HCT116 (cell line): ENCODE data around the gene ANXA3. TPM values are rescaled to one million over a fixed set of nuclear protein-coding genes. Genes with fewer than 3 reads are reported as not detected.

Source experiments
- ATAC-seq: fragments of 200-7000 bp; cut with Tn5 transposase; 2 replicates; pipeline ENCODE4 v1.9.1; 2020; ENCODE audit warnings: mild to moderate bottlenecking, moderate library complexity
- BruUV-seq: library from RNA; stranded (reverse); fragments of 400-500 nt; replicated peaks from 2 replicates; lab custom pipeline; 2021; lab: Mats Ljungman, UMichigan
- CTCF ChIA-PET: fragments of 300-600 bp; sonication (Branson Sonifier 250); formaldehyde crosslinking; loops from one replicate; lab custom pipeline; 2021; ENCODE audit warnings: antibody characterized with exemption; lab: Charles Lee
- POLR2A ChIA-PET: fragments of 300-600, 350-600 bp; sonication (Branson Sonifier 250); formaldehyde crosslinking; loops from one replicate; lab custom pipeline; 2021; ENCODE audit warnings: antibody characterized with exemption; lab: Charles Lee
- RAD21 ChIA-PET, 2 experiments: fragments of 300-600 bp; sonication (Branson Sonifier 250); formaldehyde crosslinking; loops; one replicate each; lab custom pipeline; 2023; ENCODE audit warnings: low total read pairs in 2 of 2; ENCODE audit not compliant: uncharacterized antibody in 2 of 2, unreplicated experiment in 2 of 2, low non-redundant PET in 1 of 2; lab: Charles Lee
- DNase-seq: peaks from one replicate; pipeline ENCODE4 v3.0.0-alpha.2; 2010; ENCODE audit warnings: low read depth, low spot score
- H2AFZ ChIP-seq: fragments of 200-600 bp; shearing (Covaris generic), sonication (generic); 2 replicates; pipeline ENCODE4 v1.6.1; 2017; ENCODE audit warnings: low read depth, mixed run types, mixed read lengths, antibody characterized with exemption, low read length; ENCODE audit not compliant: poor library complexity, severe bottlenecking
- H3K27ac ChIP-seq: 2 replicates; pipeline ENCODE4 v1.5.1; 2012; ENCODE audit warnings: low read depth, low read length
- H3K27me3 ChIP-seq: fragments of 200-600 bp; sonication (generic); 2 replicates; pipeline ENCODE4 v1.6.1; 2016; ENCODE audit warnings: mixed run types, low read length, mixed read lengths; ENCODE audit not compliant: insufficient read depth
- H3K36me3 ChIP-seq, 2 experiments: fragments of 200-500 bp in 1 of 2; fragments of 200-600 bp in 1 of 2; sonication (Bioruptor generic) in 1 of 2; sonication (generic) in 1 of 2; 2 replicates each; pipeline versions ENCODE4 v1.5.1 to v1.6.1; 2014 to 2016; ENCODE audit warnings: low read length in 2 of 2, inconsistent platforms in 1 of 2, mixed read lengths in 1 of 2, mixed run types in 1 of 2; ENCODE audit not compliant: insufficient read depth in 2 of 2, control insufficient read depth in 1 of 2
- H3K4me1 ChIP-seq, 2 experiments: fragments of 200-600 bp in 1 of 2; sonication (generic) in 1 of 2; 2 replicates each; pipeline versions ENCODE4 v1.5.1 to v1.6.1; 2012 to 2017; ENCODE audit warnings: low read length in 2 of 2, inconsistent platforms in 1 of 2, mild to moderate bottlenecking in 1 of 2, mixed read lengths in 1 of 2, mixed run types in 1 of 2, moderate library complexity in 1 of 2; ENCODE audit not compliant: insufficient read depth in 2 of 2, control insufficient read depth in 1 of 2
- H3K4me2 ChIP-seq: fragments of 200-600 bp; sonication (generic); 2 replicates; pipeline ENCODE4 v1.6.1; 2017; ENCODE audit warnings: mixed run types, low read length, mixed read lengths
- H3K4me3 ChIP-seq, 2 experiments: fragments of 200-600 bp in 1 of 2; sonication (generic) in 1 of 2; replicated peaks in 1 of 2; 2 replicates each; pipeline ENCODE4 v1.5.1; 2011 to 2016; ENCODE audit warnings: low read length in 2 of 2, control low read depth in 1 of 2, low read depth in 1 of 2, mild to moderate bottlenecking in 1 of 2, mixed read lengths in 1 of 2, mixed run types in 1 of 2
- H3K79me2 ChIP-seq: fragments of 200-600 bp; sonication (generic); 2 replicates; pipeline ENCODE4 v1.6.1; 2017; ENCODE audit warnings: mild to moderate bottlenecking, mixed run types, low read length, moderate library complexity, mixed read lengths; ENCODE audit not compliant: insufficient read depth
- H3K9ac ChIP-seq: fragments of 200-600 bp; sonication (generic); 2 replicates; pipeline ENCODE4 v1.6.1; 2016; ENCODE audit warnings: low read length, mixed read lengths
- H3K9me2 ChIP-seq: fragments of 200-600 bp; sonication (generic), shearing (Covaris generic); 2 replicates; pipeline ENCODE4 v1.6.1; 2017; ENCODE audit warnings: mixed run types, mild to moderate bottlenecking, moderate library complexity; ENCODE audit not compliant: insufficient read depth
- H3K9me3 ChIP-seq, 2 experiments: fragments of 200-500 bp in 1 of 2; fragments of 200-600 bp in 1 of 2; sonication (Bioruptor generic) in 1 of 2; sonication (generic) in 1 of 2; 2 replicates each; pipeline ENCODE4 v1.6.1; 2014 to 2017; ENCODE audit warnings: low read length in 2 of 2, mixed read lengths in 2 of 2, inconsistent platforms in 1 of 2, low read depth in 1 of 2, mild to moderate bottlenecking in 1 of 2, mixed run types in 1 of 2, moderate library complexity in 1 of 2; ENCODE audit not compliant: control insufficient read depth in 1 of 2, insufficient read depth in 1 of 2
- H4K20me1 ChIP-seq: fragments of 200-600 bp; sonication (generic), shearing (Covaris generic); 2 replicates; pipeline ENCODE4 v1.6.1; 2017; ENCODE audit warnings: mixed run types, mild to moderate bottlenecking, moderate library complexity; ENCODE audit not compliant: insufficient read depth
- ATF3 ChIP-seq: IDR thresholded peaks from 2 replicates; pipeline ENCODE4 v1.6.1; 2012
- CBX3 ChIP-seq: IDR thresholded peaks from 2 replicates; pipeline ENCODE4 v1.6.1; 2012; ENCODE audit warnings: low read depth
- EGR1 ChIP-seq: IDR thresholded peaks from 2 replicates; pipeline ENCODE4 v1.6.1; 2012; ENCODE audit warnings: low read depth
- ELF1 ChIP-seq: IDR thresholded peaks from 2 replicates; pipeline ENCODE4 v1.6.1; 2012; ENCODE audit warnings: low read depth, borderline replicate concordance
- EZH2phosphoT487 ChIP-seq: fragments of 200-600 bp; IDR thresholded peaks from 2 replicates; pipeline ENCODE4 v1.6.1; 2018; ENCODE audit warnings: antibody characterized with exemption, borderline replicate concordance
- FOSL1 ChIP-seq: IDR thresholded peaks from 2 replicates; pipeline ENCODE4 v1.6.1; 2012; ENCODE audit warnings: low read depth
- JUND ChIP-seq: IDR thresholded peaks from 2 replicates; pipeline ENCODE4 v1.6.1; 2012
- RAD21 ChIP-seq: IDR thresholded peaks from 2 replicates; pipeline ENCODE4 v1.6.1; 2012; ENCODE audit warnings: low read depth, mild to moderate bottlenecking
- SP1 ChIP-seq: IDR thresholded peaks from 2 replicates; pipeline ENCODE4 v1.6.1; 2012; ENCODE audit warnings: low read depth
- SRF ChIP-seq: IDR thresholded peaks from 2 replicates; pipeline ENCODE4 v1.6.1; 2012; ENCODE audit warnings: low read depth
- TCF7L2 ChIP-seq: IDR thresholded peaks from 2 replicates; pipeline ENCODE4 v1.7.0; 2011; ENCODE audit warnings: borderline replicate concordance, inconsistent platforms; ENCODE audit not compliant: insufficient read depth, insufficient read length; ENCODE audit errors: extremely low read depth
- ZFX ChIP-seq: fragments of 450-650 bp; IDR thresholded peaks from 2 replicates; pipeline ENCODE4 v1.6.1; 2017
- intact Hi-C: fragments of 100-400 bp; cut with micrococcal nuclease; formaldehyde crosslinking; loops from 2 replicates; pipeline ENCODE4 v1.10.0; 2022
- total RNA-seq: library from RNA; stranded (reverse); gene quantifications from one replicate; pipeline ENCODE4 v1.2.1, GENCODE V29; 2021; ENCODE audit not compliant: unreplicated experiment

Gene ANXA3
- total RNA-seq, 1 experiment from 2014 or later: 158 TPM

- no TSS peak for BruUV-seq
- DNase-seq (no peak), ATAC-seq (no peak)
- RAD21 ChIA-PET: no interaction called here
- H3K27me3 ChIP-seq: no peaks in the 10 kb centered on the region
- H3K4me1 ChIP-seq: peaks cover 93 to 99% of the 10 kb centered on the region in 2 experiments
- peaks cover 0 to 13% of the 10 kb centered on the region in 2 experiments; a peak in 1 of 4 replicates for H3K36me3 ChIP-seq
- H3K4me2 ChIP-seq: peak overlapping the region; percentile 58
- H2AFZ ChIP-seq: no peak overlapping the region
- H3K79me2 ChIP-seq: peaks cover 63% of the 10 kb centered on the region
- TF ChIP-seq TCF7L2 (no peak), ZFX (no peak), ELF1 (no peak), SRF (no peak), FOSL1 (no peak), EZH2phosphoT487 (no peak), RAD21 (no peak), SP1 (no peak), CBX3 (no peak), EGR1 (no peak), JUND (no peak)
- intact Hi-C loops: no loop called here
- H3K9me2 ChIP-seq: no peaks in the 10 kb centered on the region
- H3K4me3 ChIP-seq: no peak overlapping the region
- H3K9ac ChIP-seq: peak overlapping the region; percentile 58
- H3K27ac ChIP-seq: peak overlapping the region; percentile 100
- H4K20me1 ChIP-seq: no peaks in the 10 kb centered on the region
- H3K9me3 ChIP-seq: no peaks in the 10 kb centered on the region
- CTCF ChIA-PET: no interaction called here
- POLR2A ChIA-PET: no interaction called here
Measured at GRCh38 chr4:78557841-78558240, 6.3 kb downstream of the ANXA3 start.

- ChIA-PET RAD21 (no interaction called here), POLR2A (interaction anchor here (0.8 to 1.7 kb wide), 2 partner anchors 11 to 502 kb away, joined by 3 to 5 read pairs; no protein-coding TSS in a partner anchor), CTCF (no interaction called here)
- DNase-seq (no peak), ATAC-seq (no peak)
- H4K20me1 ChIP-seq: no peaks in the 10 kb centered on the region
- H3K9me2 ChIP-seq: no peaks in the 10 kb centered on the region
- no peaks in the 10 kb centered on the region for H3K27me3 ChIP-seq
- intact Hi-C loops: no loop called here
- H3K4me1 ChIP-seq: peaks cover 93 to 99% of the 10 kb centered on the region in 2 experiments
- peaks cover 0 to 13% of the 10 kb centered on the region in 2 experiments; a peak in 1 of 4 replicates for H3K36me3 ChIP-seq
- no TSS peak for BruUV-seq
- peak overlapping the region; percentile 58 for H3K4me2 ChIP-seq
- H3K79me2 ChIP-seq: peaks cover 63% of the 10 kb centered on the region
- peak overlapping the region; percentile 100 for H3K27ac ChIP-seq
- H2AFZ ChIP-seq: no peak overlapping the region
- H3K4me3 ChIP-seq: no peak overlapping the region
- peak overlapping the region; percentile 58 for H3K9ac ChIP-seq
- no peaks in the 10 kb centered on the region for H3K9me3 ChIP-seq
- TF ChIP-seq SRF (no peak), TCF7L2 (no peak), ATF3 (no peak)
Measured at GRCh38 chr4:78558410-78558809, 6.8 kb downstream of the ANXA3 start.
